Stimulated activated CD4-positive, alpha-beta T cell treated with anti-CD3 and anti-CD28 coated beads, Interleukin-4, amount 100 ng/mL, for 1 hour (primary cell): ENCODE data around the gene XXYLT1.
"Not testable (repeated sequence)": the region's sequence is repeated elsewhere in the genome, so short reads cannot be mapped to it uniquely, and the experiment has no call there.

Experiments
- DNase-seq: peaks from one replicate; pipeline ENCODE4 v3.0.0-alpha.2; 2020

The XXYLT1 gene

GRCh38 chr3:195125646-195126045, 145.3 kb downstream of the XXYLT1 start:
- no peak for DNase-seq

GRCh38 chr3:195124378-195124992, 146.5 kb downstream of the XXYLT1 start:
- no peak for DNase-seq

DNA sequence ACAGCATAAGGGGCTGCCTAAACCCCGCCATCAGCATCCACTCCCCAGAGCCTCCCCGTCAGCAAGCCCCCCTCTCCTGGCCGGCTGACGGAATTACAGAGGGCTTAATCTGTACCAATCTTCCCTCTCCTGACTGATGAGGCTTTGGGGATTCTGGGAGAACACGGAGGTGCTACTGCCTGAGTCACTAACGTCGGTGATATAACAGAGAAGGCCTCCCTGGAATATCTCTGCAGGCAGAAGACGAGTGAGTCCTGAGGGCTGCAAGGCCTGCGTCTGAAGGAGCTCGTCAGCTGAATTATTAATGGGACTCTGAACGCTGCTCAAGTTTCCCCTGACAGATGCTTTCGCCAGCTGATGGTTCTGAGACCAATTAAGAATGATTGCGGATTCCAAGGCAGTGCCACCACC, 147.7 kb downstream of the XXYLT1 start:
- DNase-seq: no peak

GRCh38 chr3:195122261-195122660, 148.7 kb downstream of the XXYLT1 start:
- DNase-seq: no peak

GRCh38 chr3:195120267-195120601, 150.7 kb downstream of the XXYLT1 start:
- no peak for DNase-seq

- no peak for DNase-seq
Measured at GRCh38 chr3:195119461-195120266, 151.3 kb downstream of the XXYLT1 start.

DNA sequence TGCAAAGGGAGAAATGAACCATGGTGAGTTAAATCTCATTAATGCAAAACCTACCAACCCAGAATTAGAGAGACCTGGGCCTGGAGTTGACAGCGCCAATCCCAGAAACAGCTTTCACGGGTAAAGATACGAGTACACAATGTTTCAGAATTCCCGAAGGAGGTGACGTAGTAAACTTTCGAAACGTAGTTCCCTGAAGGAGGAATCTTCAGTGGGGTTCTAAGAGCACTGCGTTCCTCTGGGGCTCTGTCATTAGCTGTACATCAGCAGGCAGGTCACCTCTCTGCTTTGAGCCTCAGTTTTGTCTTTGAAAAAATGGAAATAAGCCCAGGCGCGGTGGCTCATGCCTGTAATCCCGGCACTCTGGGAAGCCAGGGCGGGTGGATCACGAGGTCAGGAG, 152.3 kb downstream of the XXYLT1 start:
- no peak for DNase-seq

DNA sequence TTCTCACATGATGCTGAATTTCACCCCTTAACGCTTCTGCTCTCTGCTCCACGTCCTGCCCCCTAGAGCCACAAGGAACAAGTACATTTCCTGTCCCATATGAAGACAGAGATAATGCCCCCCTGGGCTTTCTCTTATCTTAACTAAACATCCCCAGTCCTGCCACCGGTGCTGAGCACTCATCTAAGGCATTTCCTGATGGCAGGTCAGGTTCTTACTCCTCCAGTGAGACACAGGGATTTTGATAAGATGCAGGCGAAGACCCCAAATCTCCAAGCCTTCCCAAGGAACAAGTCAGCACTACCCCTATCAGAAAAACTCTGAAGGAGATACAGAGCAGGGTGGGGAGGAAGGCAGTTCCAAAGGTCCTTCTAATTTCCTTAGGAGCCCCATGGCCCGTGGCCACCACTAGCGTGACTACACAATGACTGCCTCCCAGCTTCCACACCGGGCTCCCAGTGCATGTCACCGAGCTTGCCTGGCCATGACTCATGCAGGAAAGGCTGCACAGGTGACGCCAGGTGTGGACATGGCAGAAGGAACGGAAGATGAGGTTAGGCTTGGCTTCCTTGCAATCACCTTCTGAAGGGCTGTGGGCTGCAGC, 152.9 kb downstream of the XXYLT1 start:
- no peak for DNase-seq

- no peak for DNase-seq
Measured at GRCh38 chr3:195116407-195117185, 154.4 kb downstream of the XXYLT1 start.

DNA sequence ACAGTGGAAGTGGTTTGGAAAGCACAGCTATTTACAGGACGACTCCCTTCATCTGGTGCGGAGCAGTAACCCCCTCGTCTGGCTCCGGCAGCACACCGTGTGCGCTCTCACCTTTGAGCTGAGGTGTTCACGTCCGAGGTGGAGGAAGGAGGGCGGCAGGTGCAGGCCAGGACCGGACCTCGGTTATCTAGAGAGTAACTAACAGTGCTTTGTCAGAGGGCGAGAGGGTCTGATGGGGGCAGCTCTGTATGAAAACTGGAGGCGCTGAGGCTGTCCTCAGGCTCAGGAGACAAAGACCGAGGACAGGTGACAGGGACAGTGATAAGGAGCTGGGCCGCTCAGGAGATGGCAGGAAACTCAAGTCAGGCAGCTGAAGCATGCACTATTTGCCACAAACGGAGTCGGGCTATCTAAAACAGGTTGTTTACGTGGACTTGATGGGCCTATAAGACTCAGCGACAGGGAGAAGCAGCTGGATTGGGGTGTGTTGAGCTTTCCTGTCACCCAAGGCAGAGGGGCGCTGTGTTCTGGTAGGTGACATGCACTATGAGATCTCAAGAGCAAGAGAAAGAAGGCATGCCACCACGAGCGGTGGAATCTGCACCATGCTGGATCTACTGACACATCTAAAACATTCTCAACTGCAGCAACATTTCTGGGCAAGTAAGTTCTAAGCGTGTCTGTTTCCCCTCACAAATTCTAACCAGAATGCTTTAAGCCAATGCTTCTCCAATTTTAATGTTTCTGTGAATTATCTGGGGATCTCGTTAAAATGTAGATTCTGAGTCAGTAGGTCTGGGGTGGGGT, 155.2 kb downstream of the XXYLT1 start:
- DNase-seq: no peak

- DNase-seq: no peak
Measured at GRCh38 chr3:195114786-195115599, 156.0 kb downstream of the XXYLT1 start.

DNA sequence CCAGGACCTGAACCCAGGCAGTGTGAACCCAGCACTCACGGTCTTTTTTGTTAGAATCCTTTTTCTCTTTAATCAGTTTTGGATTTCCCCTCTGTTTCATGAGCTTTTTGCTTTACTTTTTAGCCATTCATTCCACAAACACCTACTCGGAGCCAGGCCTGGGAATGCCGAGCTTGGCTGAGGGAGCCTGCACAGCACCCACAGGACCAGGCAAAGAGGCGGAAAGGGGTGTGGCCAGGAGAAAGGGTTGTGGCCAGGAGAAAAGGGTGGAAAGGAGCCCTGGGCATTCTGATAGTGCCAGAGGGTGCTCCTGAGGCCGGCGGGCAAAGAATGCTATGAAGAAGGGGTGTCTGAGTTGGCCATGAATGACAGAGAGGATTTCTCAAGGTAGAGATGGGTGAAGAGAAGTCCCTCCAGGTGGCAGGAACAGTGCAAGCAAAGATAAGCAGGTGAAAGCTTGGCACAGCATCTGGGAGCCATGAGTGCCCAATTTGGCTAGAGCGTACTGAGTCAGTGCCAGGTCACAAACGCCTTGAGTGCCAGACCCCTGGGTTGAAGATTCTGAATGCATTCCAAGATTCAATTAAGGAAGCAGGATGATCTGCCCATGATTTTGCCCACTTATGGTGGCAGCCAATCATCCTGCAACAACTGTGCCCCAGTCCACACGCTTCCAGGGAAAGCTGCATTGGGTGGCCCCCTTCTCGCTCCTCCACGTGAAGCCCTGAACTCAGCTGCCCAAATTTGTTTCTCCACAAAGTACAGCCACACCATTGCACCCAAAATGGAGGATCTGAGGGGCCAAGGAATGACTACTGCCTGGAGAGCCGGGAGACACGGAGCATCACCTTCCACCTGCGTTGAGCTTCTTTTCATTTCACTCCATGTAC, 157.2 kb downstream of the XXYLT1 start:
- no peak for DNase-seq

- DNase-seq: no peak
Measured at GRCh38 chr3:195113048-195113447, 157.9 kb downstream of the XXYLT1 start.

- no peak for DNase-seq
Measured at GRCh38 chr3:195112361-195112791, 158.6 kb downstream of the XXYLT1 start.

GRCh38 chr3:195111766-195112165, 159.2 kb downstream of the XXYLT1 start:
- DNase-seq: no peak

DNA sequence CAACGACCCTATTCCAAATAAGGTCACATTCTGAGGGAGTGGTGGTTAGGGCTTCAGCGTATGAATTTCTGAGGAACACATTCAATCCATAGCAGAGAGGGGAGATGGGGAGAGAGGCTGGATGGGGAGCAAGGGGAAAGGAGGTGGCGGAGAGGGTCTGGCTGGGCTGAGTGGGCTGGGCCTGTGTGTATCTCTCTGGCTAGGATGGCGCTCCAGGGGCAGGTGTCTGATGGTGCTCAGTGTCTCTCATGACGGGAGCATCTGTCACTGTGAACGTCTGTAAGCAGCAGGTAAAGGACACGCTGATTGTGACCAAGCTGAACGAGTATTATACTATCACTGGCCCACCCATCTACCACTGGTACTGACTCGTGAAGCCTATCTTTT, 159.6 kb downstream of the XXYLT1 start:
- no peak for DNase-seq

DNA sequence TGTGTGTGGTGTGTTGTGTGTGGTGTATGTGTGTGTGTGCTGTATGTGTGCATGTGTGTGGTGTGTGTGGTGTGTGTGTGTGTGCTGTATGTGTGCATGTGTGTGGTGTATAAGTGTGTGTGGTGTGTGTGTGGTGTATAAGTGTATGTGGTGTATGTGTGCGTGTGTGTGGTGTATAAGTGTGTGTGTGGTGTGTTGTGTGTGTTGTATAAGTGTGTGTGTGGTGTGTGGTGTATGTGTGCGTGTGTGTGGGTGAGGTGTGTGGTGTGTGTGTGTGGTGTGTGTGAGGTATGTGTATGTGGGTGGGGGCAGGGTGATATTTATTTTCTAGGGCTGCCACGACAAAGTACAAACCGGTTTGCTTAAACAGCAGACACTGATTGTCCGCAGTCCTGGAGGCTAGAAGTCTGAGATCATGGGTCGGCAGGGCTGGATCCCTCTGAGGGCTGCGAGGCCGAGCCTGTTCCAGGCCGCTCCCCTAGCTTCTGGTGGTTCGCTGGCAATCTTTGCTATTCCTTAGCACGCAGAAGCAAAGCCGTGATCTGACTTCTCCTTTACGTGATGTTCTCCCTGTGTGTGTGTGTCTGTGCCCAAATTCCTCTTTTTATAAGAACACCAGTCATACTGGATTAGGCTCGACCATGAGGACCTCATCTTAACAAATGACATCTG, 160.2 kb downstream of the XXYLT1 start:
- no peak for DNase-seq

- no peak for DNase-seq
Measured at GRCh38 chr3:195109098-195109657, 161.8 kb downstream of the XXYLT1 start.

GRCh38 chr3:195107593-195107992, 163.4 kb downstream of the XXYLT1 start:
- DNase-seq: no peak

DNA sequence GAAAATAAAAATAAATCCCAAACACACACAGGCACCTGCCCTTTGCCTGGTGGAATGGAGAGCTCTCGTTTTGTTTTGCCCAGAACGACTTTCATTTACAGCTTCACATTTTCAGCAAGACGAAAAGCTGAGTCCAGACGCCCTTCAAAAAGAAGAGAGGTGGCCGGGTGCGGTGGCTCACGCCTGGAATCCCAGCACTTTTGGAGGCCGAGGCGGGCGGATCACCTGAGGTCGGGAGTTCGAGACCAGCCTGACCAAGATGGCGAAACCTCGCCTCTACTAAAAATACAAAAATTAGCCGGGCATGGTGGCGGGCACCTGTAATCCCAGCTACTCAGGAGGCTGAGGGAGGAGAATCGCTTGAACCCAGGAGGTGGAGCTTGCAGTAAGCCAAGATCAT, 163.9 kb downstream of the XXYLT1 start:
- not testable (repeated sequence) for DNase-seq
